K562 (cell line): Measurements from ENCODE around the gene GALNT18. TPM values are rescaled to one million over a fixed set of nuclear protein-coding genes. Genes with fewer than 3 reads are reported as not detected.

Experiments
- ATAC-seq: fragments of 200-7000 bp; cut with Tn5 transposase; 3 replicates; pipeline ENCODE4 v1.9.1; 2020; ENCODE audit warnings: moderate library complexity
- BruUV-seq: library from RNA; stranded (reverse); fragments of 400-500 nt; replicated peaks from 2 replicates; lab custom pipeline; 2021; lab: Mats Ljungman, UMichigan
- CTCF ChIA-PET: fragments of 300-600 bp; formaldehyde crosslinking; extraction: SDS; loops from one replicate; lab custom pipeline; 2021; ENCODE audit warnings: low intra/inter-chr PET ratio; lab: Yijun Ruan, JAX
- POLR2A ChIA-PET: fragments of 300-600, 350-650 bp; sonication (Branson Sonifier 250); formaldehyde crosslinking; extraction: SDS; loops from one replicate; lab custom pipeline; 2021; ENCODE audit warnings: antibody characterized with exemption, inconsistent platforms; lab: Yijun Ruan, JAX
- DNase-seq, 4 experiments: peaks; one replicate each; pipeline versions ENCODE4 v3.0.0 to v3.0.0-alpha.2; 2011 to 2018; ENCODE audit warnings: low spot score in 3 of 4, mixed read lengths in 3 of 4; ENCODE audit errors: extremely low read depth in 1 of 4
- FAIRE-seq: peaks from 2 replicates; lab custom pipeline; 2011; peaks lifted over from hg19 to GRCh38; lab: Jason Lieb, UNC
- H2AFZ ChIP-seq: 2 replicates; pipeline ENCODE4 v1.6.0; 2011; ENCODE audit warnings: low read depth, low read length, control low read depth, inconsistent platforms
- H3K27ac ChIP-seq: fragments of 200-600 bp; 3 replicates; pipeline ENCODE4 v1.8.0; 2011; ENCODE audit warnings: low read depth, mild to moderate bottlenecking, control low read depth, inconsistent platforms, low read length, moderate library complexity, mixed read lengths; ENCODE audit errors: extremely low read depth
- H3K27me3 ChIP-seq, 2 experiments: fragments of 300-600 bp in 1 of 2; 2 replicates in 1 of 2; 3 replicates in 1 of 2; pipeline versions ENCODE4 v1.6.0 to v1.8.0; 2011; ENCODE audit warnings: inconsistent platforms in 2 of 2, low read length in 2 of 2, mild to moderate bottlenecking in 1 of 2, mixed read lengths in 1 of 2, moderate library complexity in 1 of 2; ENCODE audit not compliant: control insufficient read depth in 2 of 2, insufficient read depth in 2 of 2
- H3K36me3 ChIP-seq: fragments of 300-600 bp; 3 replicates; pipeline ENCODE4 v1.8.0; 2011; ENCODE audit warnings: mild to moderate bottlenecking, low read length, inconsistent platforms; ENCODE audit not compliant: control insufficient read depth, insufficient read depth
- H3K4me1 ChIP-seq, 2 experiments: fragments of 200-600 bp in 1 of 2; replicated peaks in 1 of 2; 2 replicates in 1 of 2; 3 replicates in 1 of 2; pipeline versions ENCODE4 v1.5.1 to v1.8.0; 2011; ENCODE audit warnings: inconsistent platforms in 2 of 2, low read length in 2 of 2, mild to moderate bottlenecking in 1 of 2, mixed read lengths in 1 of 2, moderate library complexity in 1 of 2; ENCODE audit not compliant: control insufficient read depth in 2 of 2, insufficient read depth in 2 of 2
- H3K4me2 ChIP-seq: 2 replicates; pipeline ENCODE4 v1.6.1; 2011; ENCODE audit warnings: low read length, control low read depth, inconsistent platforms, mixed read lengths; ENCODE audit not compliant: insufficient read depth
- H3K4me3 ChIP-seq: fragments of 200-600 bp; sonication (generic), shearing (Covaris generic); 2 replicates; pipeline ENCODE4 v1.5.1; 2016; ENCODE audit warnings: control low read depth, inconsistent platforms
- H3K79me2 ChIP-seq: fragments of 200-600 bp; 3 replicates; pipeline ENCODE4 v1.8.0; 2011; ENCODE audit warnings: low read length, inconsistent platforms; ENCODE audit not compliant: control insufficient read depth, insufficient read depth
- H3K9ac ChIP-seq, 2 experiments: 2 replicates each; pipeline versions ENCODE4 v1.6.0 to v1.6.1; 2011; ENCODE audit warnings: low read depth in 2 of 2, low read length in 2 of 2, control low read depth in 1 of 2, inconsistent platforms in 1 of 2, mild to moderate bottlenecking in 1 of 2, mixed read lengths in 1 of 2; ENCODE audit not compliant: insufficient read depth in 1 of 2
- H3K9me1 ChIP-seq: one replicate; pipeline ENCODE4 v1.6.0; 2011; ENCODE audit warnings: inconsistent platforms, mild to moderate bottlenecking, low read length, moderate library complexity; ENCODE audit not compliant: control insufficient read depth, insufficient read depth
- H3K9me3 ChIP-seq: replicated peaks from 2 replicates; pipeline ENCODE4 v1.5.1; 2011; ENCODE audit warnings: low read depth, low read length, inconsistent platforms; ENCODE audit not compliant: control insufficient read depth, insufficient read depth
- H4K20me1 ChIP-seq: replicated peaks from 2 replicates; pipeline ENCODE4 v1.6.1; 2011; ENCODE audit warnings: low read length, inconsistent platforms, mixed read lengths; ENCODE audit not compliant: control insufficient read depth, insufficient read depth
- NRF1 ChIP-seq, 2 experiments: fragments of 450-650 bp; IDR thresholded peaks in 1 of 2; conservative IDR thresholded peaks in 1 of 2; 2 replicates each; pipeline ENCODE4 v1.6.1; 2014; ENCODE audit warnings: mild to moderate bottlenecking in 2 of 2
- WGBS: fragments of 100-300 bp; shearing (Covaris generic); methylation state at CpG from one replicate; pipeline ENCODE4 v1.1.6; 2016; ENCODE audit warnings: low coverage, mixed read lengths; ENCODE audit not compliant: insufficient coverage; ENCODE audit errors: missing lambda C conversion rate; 5-methylcytosine and 5-hydroxymethylcytosine counted together
- in situ Hi-C: fragments of 300-500 bp; cut with MboI; formaldehyde crosslinking; loops from 4 replicates; pipeline ENCODE4 v1.15.0; 2018; ENCODE audit warnings: inconsistent platforms, mixed read lengths
- intact Hi-C: fragments of 100-400 bp; cut with micrococcal nuclease; formaldehyde crosslinking; loops from 2 replicates; pipeline ENCODE4 v1.14.2; 2022
- polyA plus RNA-seq, 8 experiments: library from polyadenylated mRNA; depleted of rRNA in 4 of 8; stranded (reverse) in 5 of 8; unstranded in 3 of 8; fragments of >200 nt; fragmentation: Nextera tagmentation in 2 of 8; fragmentation: Illumina TruSeq in 1 of 8; extraction: Ambion mirVana in 2 of 8; extraction: Trizol in 1 of 8; gene quantifications; 2 replicates each; pipeline versions ENCODE4 v1.2.1 to v1.2.3, GENCODE V29; 2011 to 2014; ENCODE audit warnings: inconsistent platforms in 1 of 8, missing spikeins in 1 of 8
- total RNA-seq, 7 experiments: library from RNA; depleted of rRNA in 6 of 7; stranded (reverse); fragments of >200 nt in 6 of 7; fragmentation: Illumina TruSeq in 2 of 7; extraction: Trizol in 2 of 7; gene quantifications; 2 replicates each; pipeline versions ENCODE4 v1.2.1 to v1.2.3, GENCODE V29; 2011 to 2021; ENCODE audit warnings: low replicate concordance in 1 of 7
- TF ChIP-seq, protein P1 (sequence below): fragments of 250-450 bp; sonication (Bioruptor Pico); IDR thresholded peaks from 2 replicates; pipeline ENCODE4 v1.8.0; 2022; ENCODE audit warnings: inconsistent platforms
- TF ChIP-seq, protein P2 (sequence below), 3 experiments: IDR thresholded peaks in 2 of 3; conservative IDR thresholded peaks in 1 of 3; 2 replicates each; pipeline ENCODE4 v1.5.1; 2011 to 2012; ENCODE audit warnings: low read length in 3 of 3, mild to moderate bottlenecking in 3 of 3, control low read depth in 2 of 3, improper control_type of control experiment in 1 of 3, inconsistent platforms in 1 of 3, low read depth in 1 of 3, mixed read lengths in 1 of 3, moderate library complexity in 1 of 3; ENCODE audit not compliant: insufficient read depth in 2 of 3

Gene GALNT18
- total and polyA plus RNA-seq, 9 of the 15 experiments (the other 6 are each of a cell fraction or from before 2014, with no cell fraction given): not detected

DNA sequence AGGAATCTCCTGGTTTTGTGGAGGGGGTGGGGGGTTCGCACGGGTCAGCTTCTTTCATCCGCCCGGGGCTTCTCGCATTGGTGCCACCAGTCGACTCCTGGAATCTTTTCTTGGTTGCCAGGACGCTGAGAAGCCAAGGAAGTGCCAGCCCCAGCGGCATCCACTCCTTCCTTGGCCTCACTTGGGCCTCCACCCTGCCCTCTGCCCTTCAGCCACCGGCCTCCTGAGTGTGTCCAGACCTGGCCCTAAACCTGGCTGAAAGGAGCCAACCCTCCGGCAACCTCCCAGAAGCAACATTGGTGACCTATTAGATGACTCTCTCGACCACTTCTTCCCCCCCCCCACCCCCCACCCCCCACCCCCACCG is 518 bp upstream of the GALNT18 start:
- intact Hi-C loops (no loop called here), in situ Hi-C loops (no loop called here)
- no peak for FAIRE-seq
- Histone ChIP-seq H3K4me3 (no peak overlapping the region), H4K20me1 (no peaks in the 10 kb centered on the region), H3K9me1 (no peaks in the 10 kb centered on the region), H3K79me2 (no peaks in the 10 kb centered on the region), H3K36me3 (no peaks in the 10 kb centered on the region), H3K9me3 (no peaks in the 10 kb centered on the region), H2AFZ (peak overlapping the region; percentile 21; the same call in 1 of the 2 replicates), H3K4me1 (peaks cover 0 to 24% of the 10 kb centered on the region in 2 experiments; a peak in 2 of 5 replicates), H3K27ac (no peak overlapping the region), H3K27me3 (peaks cover 9 to 28% of the 10 kb centered on the region in 2 experiments; a peak in 4 of 5 replicates), H3K9ac (peak overlapping the region in 1 of 2 experiments; percentile 66; a peak in 2 of 4 replicates), H3K4me2 (no peak overlapping the region; the same call in 1 of the 2 replicates)
- no TSS peak for BruUV-seq
- DNase-seq: no peak
- no peak for ATAC-seq
- 26% methylated on average over 9 of the region's 12 CpGs for WGBS
- POLR2A ChIA-PET: interaction anchor here (0.6 kb wide), 1 partner anchor 83 kb away, joined by 4 read pairs; no protein-coding TSS in a partner anchor
- CTCF ChIA-PET: no interaction called here
- TF ChIP-seq, protein P1, sequence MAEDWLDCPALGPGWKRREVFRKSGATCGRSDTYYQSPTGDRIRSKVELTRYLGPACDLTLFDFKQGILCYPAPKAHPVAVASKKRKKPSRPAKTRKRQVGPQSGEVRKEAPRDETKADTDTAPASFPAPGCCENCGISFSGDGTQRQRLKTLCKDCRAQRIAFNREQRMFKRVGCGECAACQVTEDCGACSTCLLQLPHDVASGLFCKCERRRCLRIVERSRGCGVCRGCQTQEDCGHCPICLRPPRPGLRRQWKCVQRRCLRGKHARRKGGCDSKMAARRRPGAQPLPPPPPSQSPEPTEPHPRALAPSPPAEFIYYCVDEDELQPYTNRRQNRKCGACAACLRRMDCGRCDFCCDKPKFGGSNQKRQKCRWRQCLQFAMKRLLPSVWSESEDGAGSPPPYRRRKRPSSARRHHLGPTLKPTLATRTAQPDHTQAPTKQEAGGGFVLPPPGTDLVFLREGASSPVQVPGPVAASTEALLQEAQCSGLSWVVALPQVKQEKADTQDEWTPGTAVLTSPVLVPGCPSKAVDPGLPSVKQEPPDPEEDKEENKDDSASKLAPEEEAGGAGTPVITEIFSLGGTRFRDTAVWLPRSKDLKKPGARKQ (CRISPR knock-in tag): no peak
- TF ChIP-seq, protein P2, sequence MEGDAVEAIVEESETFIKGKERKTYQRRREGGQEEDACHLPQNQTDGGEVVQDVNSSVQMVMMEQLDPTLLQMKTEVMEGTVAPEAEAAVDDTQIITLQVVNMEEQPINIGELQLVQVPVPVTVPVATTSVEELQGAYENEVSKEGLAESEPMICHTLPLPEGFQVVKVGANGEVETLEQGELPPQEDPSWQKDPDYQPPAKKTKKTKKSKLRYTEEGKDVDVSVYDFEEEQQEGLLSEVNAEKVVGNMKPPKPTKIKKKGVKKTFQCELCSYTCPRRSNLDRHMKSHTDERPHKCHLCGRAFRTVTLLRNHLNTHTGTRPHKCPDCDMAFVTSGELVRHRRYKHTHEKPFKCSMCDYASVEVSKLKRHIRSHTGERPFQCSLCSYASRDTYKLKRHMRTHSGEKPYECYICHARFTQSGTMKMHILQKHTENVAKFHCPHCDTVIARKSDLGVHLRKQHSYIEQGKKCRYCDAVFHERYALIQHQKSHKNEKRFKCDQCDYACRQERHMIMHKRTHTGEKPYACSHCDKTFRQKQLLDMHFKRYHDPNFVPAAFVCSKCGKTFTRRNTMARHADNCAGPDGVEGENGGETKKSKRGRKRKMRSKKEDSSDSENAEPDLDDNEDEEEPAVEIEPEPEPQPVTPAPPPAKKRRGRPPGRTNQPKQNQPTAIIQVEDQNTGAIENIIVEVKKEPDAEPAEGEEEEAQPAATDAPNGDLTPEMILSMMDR (IDR thresholded peaks at IDR 0.05 in 2 of 3, conservative IDR thresholded peaks at IDR 0.05 in 1 of 3; ENCODE audit: insufficient read depth in 2 of 3, low read depth in 1 of 3, low read length in 3 of 3): 0 out of 6 replicates have a peak, but pooled peaks of 1 of the 3 experiments have one; percentile 5
- peak; percentile 5 to 40; a peak in 2 of 4 replicates for TF ChIP-seq NRF1 (conservative IDR thresholded peaks at IDR 0.05 in 1 of 2, IDR thresholded peaks at IDR 0.05 in 1 of 2)
- TF ChIP-seq, all 486 proteins: peak for 2
